PC-3 (cell line): ENCODE data around the gene ADGRL3. TPM values are rescaled to one million over a fixed set of nuclear protein-coding genes. Genes with fewer than 3 reads are reported as not detected.

ENCODE experiments used
- ATAC-seq: fragments of 200-7000 bp; cut with Tn5 transposase; 2 replicates; pipeline ENCODE4 v1.9.1; 2020; ENCODE audit warnings: mild to moderate bottlenecking, moderate library complexity
- BruUV-seq: library from RNA; stranded (reverse); fragments of 400-500 nt; replicated peaks from 2 replicates; lab custom pipeline; 2021; lab: Mats Ljungman, UMichigan
- CTCF ChIA-PET: fragments of 300-600 bp; sonication (Branson Sonifier 250); formaldehyde crosslinking; loops from one replicate; lab custom pipeline; 2022; ENCODE audit warnings: antibody characterized with exemption; lab: Charles Lee
- POLR2A ChIA-PET: fragments of 300-600 bp; sonication (Branson Sonifier 250); formaldehyde crosslinking; loops from one replicate; lab custom pipeline; 2022; ENCODE audit warnings: antibody characterized with exemption; ENCODE audit not compliant: unreplicated experiment; lab: Charles Lee
- DNase-seq: peaks from one replicate; pipeline ENCODE4 v3.0.0-alpha.2; 2015
- H2AFZ ChIP-seq: fragments of 300-600 bp; sonication (generic); 2 replicates; pipeline ENCODE4 v1.6.0; 2016; ENCODE audit warnings: antibody characterized with exemption, low read length
- H3F3A ChIP-seq: fragments of 300-600 bp; sonication (generic); one replicate; pipeline ENCODE4 v1.6.0; 2017; ENCODE audit warnings: antibody characterized with exemption, low read length, control low read depth, mild to moderate bottlenecking; ENCODE audit not compliant: unreplicated experiment
- H3K27ac ChIP-seq: fragments of 300-600 bp; sonication (generic); 2 replicates; pipeline ENCODE4 v1.5.1; 2016; ENCODE audit warnings: mild to moderate bottlenecking, low read length
- H3K27me3 ChIP-seq: fragments of 300-600 bp; sonication (generic); 2 replicates; pipeline ENCODE4 v1.6.1; 2016; ENCODE audit warnings: low read length, mixed read lengths
- H3K36me3 ChIP-seq: fragments of 300-600 bp; sonication (generic); 2 replicates; pipeline ENCODE4 v1.6.1; 2016; ENCODE audit warnings: low read depth, mixed run types, low read length, mixed read lengths
- H3K4me1 ChIP-seq: fragments of 300-600 bp; sonication (generic); 2 replicates; pipeline ENCODE4 v1.5.1; 2016; ENCODE audit warnings: low read length; ENCODE audit not compliant: insufficient read depth
- H3K4me2 ChIP-seq: fragments of 300-600 bp; sonication (generic); 2 replicates; pipeline ENCODE4 v1.6.0; 2016; ENCODE audit warnings: low read length
- H3K4me3 ChIP-seq: fragments of 300-600 bp; sonication (generic); 2 replicates; pipeline ENCODE4 v1.5.1; 2016; ENCODE audit warnings: mild to moderate bottlenecking, low read length, mixed read lengths
- H3K79me2 ChIP-seq: fragments of 300-600 bp; sonication (generic); 2 replicates; pipeline ENCODE4 v1.6.1; 2017; ENCODE audit warnings: low read length, mixed read lengths
- H3K9ac ChIP-seq: fragments of 300-600 bp; sonication (generic); 2 replicates; pipeline ENCODE4 v1.6.0; 2016; ENCODE audit warnings: mild to moderate bottlenecking, low read length
- H3K9me2 ChIP-seq: fragments of 300-600 bp; sonication (generic); replicated peaks from 2 replicates; pipeline ENCODE4 v1.6.1; 2016; ENCODE audit warnings: mixed run types, low read length, mixed read lengths
- H3K9me3 ChIP-seq: fragments of 300-600 bp; sonication (generic); 2 replicates; pipeline ENCODE4 v1.6.1; 2016; ENCODE audit warnings: low read length, mixed read lengths
- H4K20me1 ChIP-seq: fragments of 300-600 bp; sonication (generic); 2 replicates; pipeline ENCODE4 v1.6.1; 2016; ENCODE audit warnings: low read length, mixed read lengths
- CTCF ChIP-seq: fragments of 300-600 bp; sonication (generic); conservative IDR thresholded peaks from 2 replicates; pipeline ENCODE4 v1.5.1; 2017; ENCODE audit warnings: antibody characterized with exemption, low read depth, mild to moderate bottlenecking, low read length
- EZH2 ChIP-seq: fragments of 300-600 bp; sonication (generic); IDR thresholded peaks from one replicate; pipeline ENCODE4 v1.6.1; 2017; ENCODE audit warnings: antibody characterized with exemption, mild to moderate bottlenecking, low read length; ENCODE audit not compliant: unreplicated experiment
- EZH2phosphoT487 ChIP-seq: fragments of 300-600 bp; sonication (generic); IDR thresholded peaks from 2 replicates; pipeline ENCODE4 v1.6.1; 2018; ENCODE audit warnings: mild to moderate bottlenecking, antibody characterized with exemption, low read length, borderline replicate concordance
- intact Hi-C: fragments of 100-400 bp; cut with micrococcal nuclease; formaldehyde crosslinking; loops from 2 replicates; pipeline ENCODE4 v1.9.0; 2023
- total RNA-seq: library from RNA; depleted of rRNA; stranded (reverse); fragments of >200 nt; gene quantifications from 2 replicates; pipeline ENCODE4 v1.2.3, GENCODE V29; 2014

The ADGRL3 gene
- total RNA-seq, 1 experiment from 2014 or later, result 0.66 TPM

GRCh38 chr4:61555789-61556188 lies 355.7 kb downstream of the ADGRL3 start:
- peak; percentile 71 for DNase-seq
- Histone ChIP-seq H3K4me3 (no peak overlapping the region), H3K27ac (peak overlapping the region; percentile 44), H3K36me3 (no peaks in the 10 kb centered on the region), H3K4me1 (peaks cover 16% of the 10 kb centered on the region), H3K9me2 (no peaks in the 10 kb centered on the region), H3K79me2 (no peaks in the 10 kb centered on the region), H3K27me3 (no peaks in the 10 kb centered on the region), H3F3A (no peaks in the 10 kb centered on the region), H3K9me3 (no peaks in the 10 kb centered on the region), H2AFZ (no peak overlapping the region), H4K20me1 (no peaks in the 10 kb centered on the region), H3K4me2 (peak overlapping the region; percentile 10), H3K9ac (no peak overlapping the region; the same call in 1 of the 2 replicates)
- POLR2A ChIA-PET, result no interaction called here
- BruUV-seq, result no TSS peak
- TF ChIP-seq EZH2phosphoT487, result no peak
- peak; percentile 86 for ATAC-seq
- CTCF ChIA-PET, result interaction anchor here (1.2 kb wide), 1 partner anchor 186 kb away, joined by 3 read pairs; no protein-coding TSS in a partner anchor
- intact Hi-C loops, result no loop called here

DNA sequence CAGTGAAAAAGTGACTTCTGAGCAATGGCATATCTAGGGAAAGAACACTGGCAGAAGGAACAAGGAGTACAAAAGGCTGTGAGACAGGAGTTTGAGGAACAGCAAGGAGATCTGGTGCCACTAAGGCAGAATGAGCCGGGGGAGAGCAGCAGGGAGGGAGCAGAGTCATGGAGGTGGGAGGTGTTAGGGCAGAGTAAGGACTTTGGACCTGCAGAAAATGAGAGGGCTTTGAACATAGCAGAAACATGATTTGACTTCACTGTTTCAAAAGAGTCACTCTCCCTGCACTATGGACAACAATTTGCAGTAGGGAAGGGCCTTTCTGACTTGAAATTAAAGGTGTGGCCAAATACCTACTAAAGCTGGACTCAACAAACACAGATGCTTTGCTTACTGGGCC lies 356.2 kb downstream of the ADGRL3 start:
- intact Hi-C loops, result no loop called here
- Histone ChIP-seq H2AFZ (no peak overlapping the region), H3K79me2 (no peaks in the 10 kb centered on the region), H3K4me1 (peaks cover 16% of the 10 kb centered on the region), H3K4me2 (peak overlapping the region; percentile 10), H3K9ac (no peak overlapping the region; the same call in 1 of the 2 replicates), H3K27ac (peak overlapping the region; percentile 44), H3K9me2 (no peaks in the 10 kb centered on the region), H3K9me3 (no peaks in the 10 kb centered on the region), H3K36me3 (no peaks in the 10 kb centered on the region), H3K27me3 (no peaks in the 10 kb centered on the region), H3F3A (no peaks in the 10 kb centered on the region), H3K4me3 (no peak overlapping the region), H4K20me1 (no peaks in the 10 kb centered on the region)
- ChIA-PET POLR2A (no interaction called here), CTCF (interaction anchor here (1.2 kb wide), 1 partner anchor 185 kb away, joined by 3 read pairs; no protein-coding TSS in a partner anchor)
- no peak for TF ChIP-seq EZH2
- TF ChIP-seq EZH2phosphoT487, result no peak
- TF ChIP-seq CTCF, result no peak
- ATAC-seq, result peak; percentile 35
- no TSS peak for BruUV-seq
- no peak for DNase-seq

GRCh38 chr4:61559396-61559795 lies 359.3 kb downstream of the ADGRL3 start:
- ChIA-PET CTCF (no interaction called here), POLR2A (no interaction called here)
- no peak overlapping the region for H2AFZ ChIP-seq
- H3K4me1 ChIP-seq, result peaks cover 16% of the 10 kb centered on the region
- DNase-seq (no peak), ATAC-seq (no peak)
- H3K4me2 ChIP-seq, result no peak overlapping the region
- H3K9me2 ChIP-seq, result no peaks in the 10 kb centered on the region
- BruUV-seq, result no TSS peak
- no peaks in the 10 kb centered on the region for H3K36me3 ChIP-seq
- no peaks in the 10 kb centered on the region for H3K9me3 ChIP-seq
- H3K27me3 ChIP-seq, result no peaks in the 10 kb centered on the region
- H3K79me2 ChIP-seq, result no peaks in the 10 kb centered on the region
- no peaks in the 10 kb centered on the region for H4K20me1 ChIP-seq
- no peak overlapping the region for H3K27ac ChIP-seq
- no peak for TF ChIP-seq EZH2phosphoT487
- no peak for TF ChIP-seq CTCF
- TF ChIP-seq EZH2, result no peak
- H3K4me3 ChIP-seq, result no peak overlapping the region
- H3K9ac ChIP-seq, result no peak overlapping the region
- intact Hi-C loops, result no loop called here
- no peaks in the 10 kb centered on the region for H3F3A ChIP-seq
